ENCODE measurements around the gene CD52.

DNA sequence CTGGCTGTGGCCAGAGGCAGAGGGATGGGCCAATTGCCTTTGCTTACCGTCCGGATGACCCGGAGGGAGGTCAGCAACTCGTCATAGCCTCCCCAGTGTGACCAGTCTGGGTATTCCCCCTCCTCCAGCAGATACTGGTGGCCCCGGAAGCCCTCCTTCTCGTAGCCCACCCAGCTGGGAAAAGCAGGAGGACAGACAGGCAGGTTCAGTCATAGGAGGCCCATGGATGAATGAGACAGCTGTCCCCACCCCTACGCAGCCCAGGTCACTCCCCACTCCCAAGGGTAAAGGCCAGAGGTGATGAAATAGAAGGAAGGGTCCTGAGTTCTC is 19.4 kb downstream of the CD52 start:
- TF ChIP-seq, protein P1, sequence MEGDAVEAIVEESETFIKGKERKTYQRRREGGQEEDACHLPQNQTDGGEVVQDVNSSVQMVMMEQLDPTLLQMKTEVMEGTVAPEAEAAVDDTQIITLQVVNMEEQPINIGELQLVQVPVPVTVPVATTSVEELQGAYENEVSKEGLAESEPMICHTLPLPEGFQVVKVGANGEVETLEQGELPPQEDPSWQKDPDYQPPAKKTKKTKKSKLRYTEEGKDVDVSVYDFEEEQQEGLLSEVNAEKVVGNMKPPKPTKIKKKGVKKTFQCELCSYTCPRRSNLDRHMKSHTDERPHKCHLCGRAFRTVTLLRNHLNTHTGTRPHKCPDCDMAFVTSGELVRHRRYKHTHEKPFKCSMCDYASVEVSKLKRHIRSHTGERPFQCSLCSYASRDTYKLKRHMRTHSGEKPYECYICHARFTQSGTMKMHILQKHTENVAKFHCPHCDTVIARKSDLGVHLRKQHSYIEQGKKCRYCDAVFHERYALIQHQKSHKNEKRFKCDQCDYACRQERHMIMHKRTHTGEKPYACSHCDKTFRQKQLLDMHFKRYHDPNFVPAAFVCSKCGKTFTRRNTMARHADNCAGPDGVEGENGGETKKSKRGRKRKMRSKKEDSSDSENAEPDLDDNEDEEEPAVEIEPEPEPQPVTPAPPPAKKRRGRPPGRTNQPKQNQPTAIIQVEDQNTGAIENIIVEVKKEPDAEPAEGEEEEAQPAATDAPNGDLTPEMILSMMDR (conservative IDR thresholded peaks at IDR 0.05): no peak
- no peak for TF ChIP-seq EZH2 (IDR thresholded peaks at IDR 0.05; ENCODE audit: low read depth)

All from PC-9 (cell line).